Nephron progenitor cell (in vitro differentiated cells): ENCODE data around the gene STX12.
A peak's percentile ranks its signal among the peaks of the same experiment; 100 is the strongest.
"Not testable (repeated sequence)": the region's sequence is repeated elsewhere in the genome, so short reads cannot be mapped to it uniquely, and the experiment has no call there.

Source experiments
- DNase-seq: peaks from one replicate; pipeline ENCODE4 v3.0.0; 2021
- H3K27ac Mint-ChIP-seq: 2 replicates; pipeline ENCODE4 v1.8.0; 2021; ENCODE audit warnings: mild to moderate bottlenecking, moderate library complexity, mixed read lengths
- H3K27me3 Mint-ChIP-seq: 2 replicates; pipeline ENCODE4 v1.8.0; 2021; ENCODE audit warnings: mild to moderate bottlenecking, low read depth, mixed read lengths; ENCODE audit not compliant: poor library complexity
- H3K36me3 Mint-ChIP-seq: 2 replicates; pipeline ENCODE4 v1.8.0; 2021; ENCODE audit warnings: low read depth, mixed read lengths
- H3K4me1 Mint-ChIP-seq: 2 replicates; pipeline ENCODE4 v1.8.0; 2021; ENCODE audit warnings: mixed read lengths
- H3K4me3 Mint-ChIP-seq: 2 replicates; pipeline ENCODE4 v1.8.0; 2021; ENCODE audit warnings: mild to moderate bottlenecking, moderate library complexity, mixed read lengths
- H3K9me3 Mint-ChIP-seq: 2 replicates; pipeline ENCODE4 v1.8.0; 2021; ENCODE audit warnings: mild to moderate bottlenecking, moderate library complexity, mixed read lengths
- CTCF ChIP-seq: fragments of 200-600 bp; sonication (generic); IDR thresholded peaks from 2 replicates; pipeline ENCODE4 v1.5.0; 2021; ENCODE audit warnings: antibody characterized with exemption

Gene STX12

GRCh38 chr1:27779122-27779521 lies 6.1 kb downstream of the STX12 start:
- H3K36me3 Mint-ChIP-seq: peaks cover 9% of the 10 kb centered on the region
- H3K4me3 Mint-ChIP-seq: no peak overlapping the region
- TF ChIP-seq CTCF: no peak
- peaks cover 2% of the 10 kb centered on the region for H3K4me1 Mint-ChIP-seq
- no peak overlapping the region for H3K27ac Mint-ChIP-seq
- H3K27me3 Mint-ChIP-seq: no peaks in the 10 kb centered on the region
- DNase-seq: no peak
- H3K9me3 Mint-ChIP-seq: no peaks in the 10 kb centered on the region

- H3K27me3 Mint-ChIP-seq: no peaks in the 10 kb centered on the region
- no peaks in the 10 kb centered on the region for H3K4me1 Mint-ChIP-seq
- no peak overlapping the region for H3K4me3 Mint-ChIP-seq
- no peaks in the 10 kb centered on the region for H3K9me3 Mint-ChIP-seq
- TF ChIP-seq CTCF: no peak
- H3K27ac Mint-ChIP-seq: peak overlapping the region; percentile 68
- H3K36me3 Mint-ChIP-seq: peaks cover 9% of the 10 kb centered on the region
- no peak for DNase-seq
These were observed 9.9 kb downstream of the STX12 start for GRCh38 chr1:27782950-27783349.

GRCh38 chr1:27784700-27785099 lies 11.7 kb downstream of the STX12 start:
- H3K9me3 Mint-ChIP-seq: no peaks in the 10 kb centered on the region
- no peak for TF ChIP-seq CTCF
- H3K27ac Mint-ChIP-seq: no peak overlapping the region
- H3K4me3 Mint-ChIP-seq: no peak overlapping the region
- DNase-seq: no peak
- peaks cover 14% of the 10 kb centered on the region for H3K36me3 Mint-ChIP-seq
- H3K27me3 Mint-ChIP-seq: no peaks in the 10 kb centered on the region
- no peaks in the 10 kb centered on the region for H3K4me1 Mint-ChIP-seq

- Mint-ChIP-seq H3K9me3 (no peaks in the 10 kb centered on the region), H3K27me3 (no peaks in the 10 kb centered on the region)
These were observed 12.9 kb downstream of the STX12 start for GRCh38 chr1:27785781-27786455.

GRCh38 chr1:27787895-27788294 lies 14.9 kb downstream of the STX12 start:
- Mint-ChIP-seq H3K4me3 (no peak overlapping the region), H3K27me3 (no peaks in the 10 kb centered on the region), H3K27ac (no peak overlapping the region), H3K36me3 (peaks cover 18% of the 10 kb centered on the region), H3K4me1 (no peaks in the 10 kb centered on the region), H3K9me3 (no peaks in the 10 kb centered on the region)
- DNase-seq: no peak
- no peak for TF ChIP-seq CTCF

More at GRCh38 chr1:27785781-27786455, 12.9 kb downstream of the STX12 start:
- Mint-ChIP-seq H3K4me3 (no peak overlapping the region), H3K36me3 (peaks cover 18% of the 10 kb centered on the region), H3K27ac (no peak overlapping the region), H3K4me1 (no peaks in the 10 kb centered on the region)
- no peak for TF ChIP-seq CTCF
- no peak for DNase-seq

GRCh38 chr1:27789540-27790041 lies 16.6 kb downstream of the STX12 start:
- H3K27ac Mint-ChIP-seq: no peak overlapping the region
- H3K36me3 Mint-ChIP-seq: peaks cover 24% of the 10 kb centered on the region
- no peaks in the 10 kb centered on the region for H3K9me3 Mint-ChIP-seq
- no peak for TF ChIP-seq CTCF
- no peak overlapping the region for H3K4me3 Mint-ChIP-seq
- H3K27me3 Mint-ChIP-seq: no peaks in the 10 kb centered on the region
- no peak for DNase-seq
- H3K4me1 Mint-ChIP-seq: no peaks in the 10 kb centered on the region

GRCh38 chr1:27790270-27790669 lies 17.3 kb downstream of the STX12 start:
- H3K4me1 Mint-ChIP-seq, DNase-seq, H3K27me3 Mint-ChIP-seq, H3K9me3 Mint-ChIP-seq, H3K27ac Mint-ChIP-seq, H3K4me3 Mint-ChIP-seq: not testable (repeated sequence)
- peaks cover 30% of the 10 kb centered on the region for H3K36me3 Mint-ChIP-seq
